H9 (cell line): ENCODE data around the gene RFX1. TPM values are rescaled to one million over a fixed set of nuclear protein-coding genes. Genes with fewer than 3 reads are reported as not detected.

Experiments
- DNase-seq: peaks from one replicate; pipeline ENCODE4 v3.0.0-alpha.2; 2017
- H2AFZ ChIP-seq: one replicate; pipeline ENCODE4 v1.6.1; 2013; ENCODE audit warnings: mild to moderate bottlenecking, low read length, control low read depth, moderate library complexity
- H2AK5ac ChIP-seq: 2 replicates; pipeline ENCODE4 v1.6.1; 2013; ENCODE audit warnings: low read length, control low read depth, mixed read lengths; ENCODE audit not compliant: insufficient read length
- H2BK120ac ChIP-seq: one replicate; pipeline ENCODE4 v1.6.1; 2013; ENCODE audit warnings: low read depth, mild to moderate bottlenecking, low read length, control low read depth, inconsistent platforms; ENCODE audit not compliant: poor library complexity, severe bottlenecking
- H2BK12ac ChIP-seq: 2 replicates; pipeline ENCODE4 v1.6.1; 2013; ENCODE audit warnings: low read length, control low read depth, mixed read lengths, low read depth; ENCODE audit not compliant: insufficient read length
- H2BK15ac ChIP-seq: 2 replicates; pipeline ENCODE4 v1.6.1; 2013; ENCODE audit warnings: low read depth, low read length, control low read depth
- H2BK20ac ChIP-seq: one replicate; pipeline ENCODE4 v1.6.1; 2013; ENCODE audit warnings: low read depth, mild to moderate bottlenecking, low read length, control low read depth, inconsistent platforms; ENCODE audit not compliant: poor library complexity, severe bottlenecking
- H2BK5ac ChIP-seq: 2 replicates; pipeline ENCODE4 v1.6.1; 2013; ENCODE audit warnings: low read length, control low read depth, mixed read lengths; ENCODE audit not compliant: insufficient read length
- H3K14ac ChIP-seq: 2 replicates; pipeline ENCODE4 v1.6.1; 2013; ENCODE audit warnings: low read length, control low read depth; ENCODE audit not compliant: insufficient read depth
- H3K18ac ChIP-seq: 2 replicates; pipeline ENCODE4 v1.6.1; 2013; ENCODE audit warnings: low read depth, mild to moderate bottlenecking, mixed read lengths, low read length, control low read depth; ENCODE audit not compliant: insufficient read length
- H3K23ac ChIP-seq: 2 replicates; pipeline ENCODE4 v1.6.1; 2013; ENCODE audit warnings: low read length, control low read depth, mixed read lengths, low read depth; ENCODE audit not compliant: insufficient read length
- H3K23me2 ChIP-seq: 2 replicates; pipeline ENCODE4 v1.6.1; 2013; ENCODE audit warnings: low read depth, mild to moderate bottlenecking, mixed read lengths, low read length, control low read depth; ENCODE audit not compliant: insufficient read length, poor library complexity, severe bottlenecking
- H3K27ac ChIP-seq: 2 replicates; pipeline ENCODE4 v1.5.1; 2013; ENCODE audit warnings: low read length, control low read depth, mixed read lengths, low read depth; ENCODE audit not compliant: insufficient read length
- H3K27me3 ChIP-seq: 2 replicates; pipeline ENCODE4 v1.6.1; 2013; ENCODE audit warnings: low read length, control low read depth, inconsistent platforms; ENCODE audit not compliant: insufficient read depth
- H3K4ac ChIP-seq: 2 replicates; pipeline ENCODE4 v1.6.1; 2013; ENCODE audit warnings: low read depth, mild to moderate bottlenecking, control low read depth, inconsistent platforms, low read length, moderate library complexity
- H3K4me1 ChIP-seq: 2 replicates; pipeline ENCODE4 v1.6.1; 2013; ENCODE audit warnings: low read length, control low read depth, inconsistent platforms; ENCODE audit not compliant: insufficient read depth
- H3K4me2 ChIP-seq: 2 replicates; pipeline ENCODE4 v1.6.1; 2013; ENCODE audit warnings: low read length, control low read depth, mixed read lengths; ENCODE audit not compliant: insufficient read length, insufficient read depth
- H3K56ac ChIP-seq: 2 replicates; pipeline ENCODE4 v1.6.1; 2013; ENCODE audit warnings: low read depth, mild to moderate bottlenecking, mixed read lengths, low read length, control low read depth; ENCODE audit not compliant: insufficient read length
- H3K79me1 ChIP-seq: 2 replicates; pipeline ENCODE4 v1.6.1; 2013; ENCODE audit warnings: low read depth, mild to moderate bottlenecking, moderate library complexity, low read length, control low read depth, inconsistent platforms; ENCODE audit not compliant: insufficient read depth, poor library complexity, severe bottlenecking
- H3K79me2 ChIP-seq: 2 replicates; pipeline ENCODE4 v1.6.1; 2013; ENCODE audit warnings: low read length, control low read depth, inconsistent platforms; ENCODE audit not compliant: insufficient read depth
- H3K9ac ChIP-seq: 2 replicates; pipeline ENCODE4 v1.6.1; 2013; ENCODE audit warnings: low read length, control low read depth, mixed read lengths; ENCODE audit not compliant: insufficient read length; ENCODE audit errors: extremely low read depth
- H3K9me3 ChIP-seq: one replicate; pipeline ENCODE4 v1.6.1; 2013; ENCODE audit warnings: low read depth, low read length, inconsistent platforms; ENCODE audit not compliant: control insufficient read depth
- H3T11ph ChIP-seq: one replicate; pipeline ENCODE4 v1.6.1; 2013; ENCODE audit warnings: mild to moderate bottlenecking, low read length, control low read depth, inconsistent platforms
- H4K20me1 ChIP-seq: one replicate; pipeline ENCODE4 v1.6.1; 2013; ENCODE audit not compliant: control insufficient read depth, insufficient read length, insufficient read depth
- H4K5ac ChIP-seq: 2 replicates; pipeline ENCODE4 v1.6.1; 2013; ENCODE audit warnings: low read depth, mild to moderate bottlenecking, mixed read lengths, low read length, control low read depth; ENCODE audit not compliant: insufficient read length
- H4K8ac ChIP-seq: replicated peaks from 2 replicates; pipeline ENCODE4 v1.6.1; 2013; ENCODE audit warnings: low read length, control low read depth, mixed read lengths, low read depth; ENCODE audit not compliant: insufficient read length
- H4K91ac ChIP-seq: 2 replicates; pipeline ENCODE4 v1.6.1; 2013; ENCODE audit warnings: low read depth, mild to moderate bottlenecking, moderate library complexity, mixed read lengths, low read length, control low read depth; ENCODE audit not compliant: insufficient read length
- H3K27ac Mint-ChIP-seq, 3 experiments: 2 replicates in 2 of 3; 3 replicates in 1 of 3; pipeline ENCODE4 v1.8.0; 2020 to 2021; ENCODE audit warnings: mixed read lengths in 3 of 3, mild to moderate bottlenecking in 1 of 3, moderate library complexity in 1 of 3
- H3K27me3 Mint-ChIP-seq: 2 replicates; pipeline ENCODE4 v1.8.0; 2021; ENCODE audit warnings: low read depth, mild to moderate bottlenecking, moderate library complexity, mixed read lengths
- H3K36me3 Mint-ChIP-seq, 3 experiments: 2 replicates in 2 of 3; 3 replicates in 1 of 3; pipeline ENCODE4 v1.8.0; 2020 to 2021; ENCODE audit warnings: low read depth in 3 of 3, mixed read lengths in 3 of 3; ENCODE audit not compliant: insufficient read depth in 1 of 3
- H3K4me1 Mint-ChIP-seq, 2 experiments: 2 replicates each; pipeline ENCODE4 v1.8.0; 2020; ENCODE audit warnings: mixed read lengths in 2 of 2
- H3K4me3 Mint-ChIP-seq, 2 experiments: 2 replicates in 1 of 2; 3 replicates in 1 of 2; pipeline ENCODE4 v1.8.0; 2020 to 2021; ENCODE audit warnings: mild to moderate bottlenecking in 2 of 2, mixed read lengths in 2 of 2, moderate library complexity in 1 of 2
- H3K9me3 Mint-ChIP-seq, 2 experiments: 2 replicates in 1 of 2; 3 replicates in 1 of 2; pipeline ENCODE4 v1.8.0; 2020; ENCODE audit warnings: mild to moderate bottlenecking in 2 of 2, mixed read lengths in 2 of 2, moderate library complexity in 1 of 2
- CTCF ChIP-seq: fragments of 200-600 bp; sonication (generic); conservative IDR thresholded peaks from 3 replicates; pipeline ENCODE4 v1.8.0; 2021; ENCODE audit warnings: antibody characterized with exemption, mild to moderate bottlenecking
- WGBS: extraction: QIAGEN DNeasy Blood & Tissue Kit; methylation state at CpG from one replicate; pipeline ENCODE4 v1.1.7; 2013; ENCODE audit warnings: missing lambda C conversion rate, low lambda C conversion rate, mixed read lengths; ENCODE audit not compliant: insufficient read length; ENCODE audit errors: extremely low coverage; 5-methylcytosine and 5-hydroxymethylcytosine counted together
- total RNA-seq: library from RNA; stranded (reverse); gene quantifications from 2 replicates; pipeline ENCODE4 v1.2.1, GENCODE V29; 2021

The RFX1 gene
- total RNA-seq, 1 experiment from 2014 or later: 21.4 TPM

- Histone ChIP-seq H2AK5ac (no peak overlapping the region), H2AFZ (no peak overlapping the region), H3K23ac (no peak overlapping the region), H3K79me1 (no peaks in the 10 kb centered on the region), H2BK120ac (no peak overlapping the region), H3K4me1 (peaks cover 3% of the 10 kb centered on the region; the same call in 1 of the 2 replicates), H2BK15ac (no peak overlapping the region), H3T11ph (no peak overlapping the region), H3K14ac (peak overlapping the region; percentile 4; the same call in 1 of the 2 replicates), H3K18ac (peak overlapping the region; percentile 36), H3K79me2 (no peaks in the 10 kb centered on the region), H2BK20ac (no peak overlapping the region), H3K27ac (peak overlapping the region; percentile 6), H4K20me1 (no peaks in the 10 kb centered on the region), H4K5ac (no peak overlapping the region), H3K9me3 (no peaks in the 10 kb centered on the region), H3K23me2 (no peaks in the 10 kb centered on the region), H3K9ac (no peak overlapping the region), H2BK12ac (no peak overlapping the region), H3K4me2 (no peak overlapping the region), H2BK5ac (peak overlapping the region; percentile 3), H3K56ac (no peak overlapping the region), H4K91ac (no peak overlapping the region), H4K8ac (no peak overlapping the region), H3K4ac (no peak overlapping the region), H3K27me3 (no peaks in the 10 kb centered on the region)
- TF ChIP-seq CTCF: no peak
- peak overlapping the region; percentile 87 to 93 (median 92); a peak in 6 of 7 replicates for H3K27ac Mint-ChIP-seq
- H3K4me1 Mint-ChIP-seq: peaks cover 45 to 58% of the 10 kb centered on the region in 2 experiments
- no peak for DNase-seq
- peak overlapping the region; percentile 15 to 51; a peak in 4 of 5 replicates for H3K4me3 Mint-ChIP-seq
- no peaks in the 10 kb centered on the region; a peak in 1 of 5 replicates for H3K9me3 Mint-ChIP-seq
- H3K27me3 Mint-ChIP-seq: no peaks in the 10 kb centered on the region
- no CpG with 5 or more reads among the region's 17 CpGs for WGBS
- peaks cover 0 to 31% (median 17%) of the 10 kb centered on the region in 3 experiments; a peak in 6 of 7 replicates for H3K36me3 Mint-ChIP-seq
These were observed 18.8 kb downstream of the RFX1 start for GRCh38 chr19:13987101-13987890.
